WI38 (cell line): Measurements from ENCODE around the gene ABCB1.

Experiments
- H3K4me3 ChIP-seq: 2 replicates; pipeline ENCODE4 v1.5.1; 2011; ENCODE audit warnings: low read depth, mild to moderate bottlenecking, control low read depth, low read length
- CTCF ChIP-seq: IDR thresholded peaks from 2 replicates; pipeline ENCODE4 v1.5.1; 2012; ENCODE audit warnings: low read depth, mild to moderate bottlenecking, control low read depth, low read length

Gene ABCB1

GRCh38 chr7:87517891-87518290, 82.8 kb downstream of the ABCB1 start:
- no peak overlapping the region for H3K4me3 ChIP-seq
- no peak for TF ChIP-seq CTCF

GRCh38 chr7:87517136-87517815, 83.4 kb downstream of the ABCB1 start:
- no peak overlapping the region for H3K4me3 ChIP-seq
- TF ChIP-seq CTCF: no peak

DNA sequence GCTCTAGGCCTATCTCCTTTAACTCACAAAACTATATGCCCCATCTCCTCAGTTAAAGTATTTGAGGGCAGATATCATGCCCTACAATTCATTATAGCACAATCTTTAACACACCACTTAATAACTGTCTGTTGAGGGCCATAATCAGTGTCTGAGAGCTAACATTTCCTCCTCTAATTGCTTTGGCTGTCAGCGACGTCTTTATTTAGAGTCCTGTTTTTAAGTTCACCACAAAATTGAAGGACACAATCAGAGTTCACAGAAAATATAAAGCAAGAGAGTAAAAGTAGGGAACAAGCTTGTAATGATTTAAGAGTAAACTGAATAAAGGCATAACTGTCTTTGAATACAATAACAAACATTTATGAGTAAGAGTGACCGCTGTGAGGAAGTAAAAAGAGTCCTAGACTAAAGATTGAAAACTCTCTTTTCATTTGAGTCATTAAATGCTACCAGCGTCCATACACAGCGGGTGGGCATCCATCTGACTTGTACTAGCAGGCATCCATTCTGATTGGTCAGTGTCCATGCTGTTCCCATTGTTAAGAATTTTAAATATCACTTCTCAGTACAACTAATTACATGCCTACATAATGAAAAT, 86.8 kb downstream of the ABCB1 start:
- H3K4me3 ChIP-seq: no peak overlapping the region
- no peak for TF ChIP-seq CTCF

- no peak overlapping the region for H3K4me3 ChIP-seq
- no peak for TF ChIP-seq CTCF
Measured at GRCh38 chr7:87512906-87513305, 87.8 kb downstream of the ABCB1 start.

GRCh38 chr7:87511510-87511909, 89.2 kb downstream of the ABCB1 start:
- no peak overlapping the region for H3K4me3 ChIP-seq
- TF ChIP-seq CTCF: no peak

DNA sequence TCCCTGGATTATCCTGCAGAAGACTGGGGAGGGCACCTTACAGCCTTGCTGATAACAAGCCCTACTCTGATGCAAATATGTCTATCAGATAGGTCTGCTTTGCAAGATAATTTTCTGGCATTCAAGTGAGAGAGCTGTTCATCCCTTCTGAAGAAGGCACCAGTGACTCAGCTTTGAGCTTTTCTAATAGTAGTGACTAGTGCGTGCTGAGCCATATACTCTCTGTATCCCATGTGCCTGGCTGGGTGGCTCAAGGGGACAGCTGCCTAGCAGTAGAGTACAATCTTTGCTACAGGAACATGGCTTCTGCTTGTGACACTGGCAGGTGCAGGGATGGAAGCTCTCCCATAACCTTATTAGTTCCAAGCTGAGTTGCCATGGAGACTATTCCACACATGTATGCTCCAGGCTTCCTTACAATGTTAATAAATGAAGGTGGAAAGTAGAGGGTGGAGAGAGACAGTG, 90.2 kb downstream of the ABCB1 start:
- no peak for TF ChIP-seq CTCF
- H3K4me3 ChIP-seq: no peak overlapping the region

DNA sequence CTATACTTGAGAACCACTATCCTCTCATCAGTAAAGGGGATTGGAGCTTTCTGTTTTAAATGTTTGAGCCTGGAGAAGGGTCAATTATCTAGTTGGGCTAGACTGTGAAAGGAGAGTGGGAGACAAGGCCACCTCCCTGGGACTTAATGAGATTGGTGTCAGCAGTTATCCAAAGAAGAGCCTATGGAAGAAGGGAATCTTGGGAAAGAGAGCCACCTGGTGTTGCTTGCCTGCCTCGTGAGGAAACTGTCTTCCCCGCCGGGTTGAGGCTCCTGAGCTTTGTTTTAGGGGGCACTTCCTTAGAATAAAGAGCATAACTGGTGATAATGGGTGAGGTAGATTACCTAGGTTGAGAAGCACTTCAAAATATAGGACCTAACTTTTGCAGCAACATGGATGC, 93.2 kb downstream of the ABCB1 start:
- H3K4me3 ChIP-seq: no peak overlapping the region
- TF ChIP-seq CTCF: no peak
